PC-9 (cell line): ENCODE results near the gene TMEM208.

ENCODE experiments used
- CTCF ChIP-seq: fragments of 200-600 bp; sonication (generic); conservative IDR thresholded peaks from 2 replicates; pipeline ENCODE4 v1.6.1; 2017; ENCODE audit warnings: mixed run types, antibody characterized with exemption, mild to moderate bottlenecking, moderate library complexity
- EZH2 ChIP-seq: fragments of 200-600 bp; sonication (generic); IDR thresholded peaks from 2 replicates; pipeline ENCODE4 v1.8.0; 2017; ENCODE audit warnings: antibody characterized with exemption, low read depth

- TF ChIP-seq CTCF, result no peak
- TF ChIP-seq EZH2, result no peak
These were observed 30.7 kb downstream of the TMEM208 start for GRCh38 chr16:67257486-67258160.
